ENCODE data around the gene ARHGAP5.
"Not testable (repeated sequence)": the region's sequence is repeated elsewhere in the genome, so short reads cannot be mapped to it uniquely, and the experiment has no call there.

The ARHGAP5 gene

DNA sequence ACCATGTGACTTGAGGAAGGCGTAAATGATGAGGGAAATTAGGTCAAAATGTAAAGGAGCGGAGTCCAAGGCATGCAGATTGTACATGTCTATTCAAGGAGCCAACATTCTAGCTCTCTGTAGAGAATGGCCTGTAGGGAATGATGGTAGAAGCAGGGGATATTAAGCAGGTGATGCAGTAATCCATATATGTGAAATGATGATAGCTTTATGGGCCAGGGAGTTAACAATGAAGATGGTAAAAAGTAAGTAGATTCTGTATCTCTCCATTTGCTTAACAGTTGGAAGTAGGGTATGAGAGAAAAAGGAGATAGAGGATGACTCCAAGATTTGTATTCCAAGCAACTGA is 33.4 kb downstream of the ARHGAP5 start:
- no peak for TF ChIP-seq CTCF (IDR thresholded peaks at IDR 0.05)
- no peaks in the 10 kb centered on the region for H3K36me3 ChIP-seq
- intact Hi-C loops (cut with DNase I; ENCODE audit: low total_unique reads), result no loop called here
- H3K4me3 ChIP-seq, result no peak overlapping the region
- no peaks in the 10 kb centered on the region for H3K9me3 ChIP-seq
- DNase-seq, result no peak
- H3K4me1 ChIP-seq, result peaks cover 0 to 45% (median 7%) of the 10 kb centered on the region in 4 donors
- no peak overlapping the region for H3K27ac ChIP-seq
- H3K27me3 ChIP-seq, result no peaks in the 10 kb centered on the region

DNA sequence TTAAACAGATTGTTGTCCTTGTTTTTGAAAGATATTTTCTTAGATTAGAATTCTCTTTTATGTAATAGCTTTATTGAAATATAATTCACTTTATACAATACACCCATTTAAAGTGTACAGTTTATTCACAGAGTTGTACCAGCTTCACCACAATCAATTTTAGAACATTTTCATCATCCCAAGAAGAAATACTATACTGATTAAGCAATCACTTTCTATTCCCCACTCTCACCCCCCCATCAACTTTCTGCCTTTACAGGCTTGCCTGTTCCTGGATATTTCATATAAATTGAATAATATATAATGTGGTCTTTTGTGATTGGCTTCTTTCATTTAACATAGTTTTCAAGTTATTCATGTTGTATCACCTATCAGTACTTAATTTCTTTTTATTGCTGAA is 44.4 kb downstream of the ARHGAP5 start:
- Histone ChIP-seq H3K36me3 (peaks cover 0 to 18% (median 0%) of the 10 kb centered on the region in 3 donors), H3K4me1 (peaks cover 0 to 25% (median 9%) of the 10 kb centered on the region in 4 donors), H3K4me3 (no peak overlapping the region), H3K27me3 (no peaks in the 10 kb centered on the region), H3K27ac (no peak overlapping the region), H3K9me3 (no peaks in the 10 kb centered on the region)
- no peak for TF ChIP-seq CTCF (IDR thresholded peaks at IDR 0.05)
- intact Hi-C loops (cut with DNase I; ENCODE audit: low total_unique reads), result no loop called here
- DNase-seq, result no peak

DNA sequence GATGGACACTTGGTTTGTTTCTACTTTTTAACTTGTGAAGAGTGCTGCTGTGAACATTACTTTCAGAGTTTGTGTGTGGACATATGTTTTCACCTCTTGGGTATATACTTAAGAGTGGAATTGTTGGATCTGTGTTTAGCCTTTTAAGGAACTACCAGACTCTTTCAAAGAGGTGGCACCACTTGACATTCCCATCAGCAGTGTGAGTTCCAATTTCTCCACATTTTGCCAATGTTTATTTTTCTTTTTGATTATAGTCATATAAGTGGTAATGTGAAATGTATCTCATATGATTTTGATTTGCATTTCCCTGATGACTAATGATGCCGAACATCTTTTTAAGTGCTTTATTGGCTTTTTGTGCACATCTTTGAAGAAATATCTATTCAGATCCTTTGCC is 44.8 kb downstream of the ARHGAP5 start:
- no peak overlapping the region for H3K4me3 ChIP-seq
- DNase-seq, result no peak
- H3K27ac ChIP-seq, result no peak overlapping the region
- peaks cover 0 to 25% (median 9%) of the 10 kb centered on the region in 4 donors for H3K4me1 ChIP-seq
- H3K36me3 ChIP-seq, result peaks cover 0 to 18% (median 0%) of the 10 kb centered on the region in 3 donors
- TF ChIP-seq CTCF (IDR thresholded peaks at IDR 0.05), result no peak
- intact Hi-C loops (cut with DNase I; ENCODE audit: low total_unique reads), result no loop called here
- H3K27me3 ChIP-seq, result no peaks in the 10 kb centered on the region
- H3K9me3 ChIP-seq, result no peaks in the 10 kb centered on the region

DNA sequence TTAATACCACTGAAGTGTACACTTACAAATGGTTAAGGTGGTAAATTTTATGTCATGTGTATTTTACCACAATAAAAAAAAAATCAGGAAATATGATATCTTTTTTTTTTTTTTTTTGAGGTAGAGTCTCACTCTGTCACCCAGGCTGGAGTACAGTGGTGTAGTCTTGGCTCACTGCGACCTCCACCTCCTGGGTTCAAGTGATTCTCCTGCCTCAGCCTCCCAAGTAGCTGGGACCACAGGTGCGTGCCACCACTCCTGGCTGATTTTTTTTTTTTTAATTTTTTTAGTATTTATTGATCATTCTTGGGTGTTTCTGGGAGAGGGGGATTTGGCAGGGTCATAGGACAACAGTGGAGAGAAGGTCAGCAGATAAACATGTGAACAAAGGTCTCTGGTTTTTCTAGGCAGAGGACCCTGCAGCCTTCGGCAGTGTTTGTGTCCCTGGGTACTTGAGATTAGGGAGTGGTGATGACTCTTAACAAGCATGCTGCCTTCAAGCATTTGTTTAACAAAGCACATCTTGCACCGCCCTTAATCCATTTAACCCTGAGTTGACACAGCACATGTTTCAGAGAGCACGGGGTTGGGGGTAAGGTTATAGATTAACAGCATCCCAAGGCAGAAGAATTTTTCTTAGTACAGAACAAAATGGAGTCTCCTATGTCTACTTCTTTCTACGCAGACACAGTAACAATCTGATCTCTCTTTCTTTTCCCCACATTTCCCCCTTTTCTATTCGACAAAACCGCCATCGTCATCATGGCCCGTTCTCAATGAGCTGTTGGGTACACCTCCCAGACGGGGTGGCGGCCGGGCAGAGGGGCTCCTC is 50.0 kb downstream of the ARHGAP5 start:
- H3K27me3 ChIP-seq; DNase-seq; intact Hi-C loops (cut with DNase I; ENCODE audit: low total_unique reads); H3K27ac ChIP-seq; H3K4me3 ChIP-seq; H3K9me3 ChIP-seq: not testable (repeated sequence)
- H3K36me3 ChIP-seq, result peaks cover 0 to 10% (median 9%) of the 10 kb centered on the region in 3 donors
- peaks cover 0 to 41% (median 15%) of the 10 kb centered on the region in 4 donors for H3K4me1 ChIP-seq

DNA sequence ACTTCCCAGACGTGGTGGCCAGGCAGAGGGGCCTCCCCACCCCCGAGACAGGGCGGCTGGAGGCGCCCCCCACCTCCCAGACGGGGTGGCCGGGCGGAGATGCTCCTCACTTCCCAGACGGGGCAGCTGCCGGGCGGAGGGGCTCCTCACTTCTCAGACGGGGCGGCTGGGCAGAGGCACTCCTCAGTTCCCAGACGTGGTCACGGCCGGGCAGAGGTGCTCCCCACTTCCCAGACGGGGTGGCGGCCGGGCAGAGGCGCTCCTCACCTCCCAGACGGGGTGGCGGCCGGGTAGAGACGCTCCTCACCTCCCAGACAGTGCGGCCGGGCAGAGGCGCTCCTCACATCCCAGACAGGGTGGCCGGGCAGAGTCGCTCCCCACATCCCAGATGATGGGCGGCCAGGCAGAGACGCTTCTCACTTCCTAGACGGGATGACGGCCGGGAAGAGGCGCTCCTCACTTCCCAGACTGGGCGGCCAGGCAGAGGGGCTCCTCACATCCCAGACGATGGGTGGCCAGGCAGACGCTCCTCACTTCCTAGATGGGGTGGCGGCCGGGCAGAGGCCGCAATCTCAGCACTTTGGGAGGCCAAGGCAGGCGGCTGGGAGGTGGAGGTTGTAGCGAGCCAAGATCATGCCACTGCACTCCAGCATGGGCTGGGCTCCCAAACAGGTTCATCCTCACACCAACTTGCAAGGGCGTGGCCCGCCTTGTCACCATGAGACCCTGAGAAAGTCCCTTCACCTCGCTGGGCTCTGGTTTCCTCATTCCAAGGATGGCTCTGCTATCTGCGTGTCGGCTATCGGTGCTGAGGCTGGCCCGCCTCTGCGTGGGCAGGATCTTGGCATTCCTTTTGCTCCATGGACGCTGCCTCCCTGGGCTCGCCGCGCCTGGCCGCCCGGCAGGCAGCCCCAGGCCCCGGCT is 50.9 kb downstream of the ARHGAP5 start:
- peaks cover 0 to 36% (median 15%) of the 10 kb centered on the region in 4 donors for H3K4me1 ChIP-seq
- H3K27ac ChIP-seq; H3K27me3 ChIP-seq; DNase-seq; H3K9me3 ChIP-seq; intact Hi-C loops (cut with DNase I; ENCODE audit: low total_unique reads); H3K4me3 ChIP-seq: not testable (repeated sequence)
- peaks cover 0 to 10% (median 9%) of the 10 kb centered on the region in 3 donors for H3K36me3 ChIP-seq

- H3K27me3 ChIP-seq, result no peaks in the 10 kb centered on the region
- H3K9me3 ChIP-seq, result no peaks in the 10 kb centered on the region
- no peak overlapping the region for H3K4me3 ChIP-seq
- peaks cover 0 to 29% (median 15%) of the 10 kb centered on the region in 4 donors for H3K4me1 ChIP-seq
- H3K27ac ChIP-seq, result no peak overlapping the region
- DNase-seq, result no peak
- peaks cover 0 to 10% (median 9%) of the 10 kb centered on the region in 3 donors for H3K36me3 ChIP-seq
- no peak for TF ChIP-seq CTCF (IDR thresholded peaks at IDR 0.05)
- intact Hi-C loops (cut with DNase I; ENCODE audit: low total_unique reads), result no loop called here
These were observed 51.6 kb downstream of the ARHGAP5 start for GRCh38 chr14:32128703-32129102.

All from tibial artery (tissue), 4 donors.